Measurements from ENCODE around the gene MEIG1. TPM values are rescaled to one million over a fixed set of nuclear protein-coding genes. Genes with fewer than 3 reads are reported as not detected.

The MEIG1 gene
- total RNA-seq, 1 donor from 2014 or later: 0.43 TPM

GRCh38 chr10:14918964-14919363 is 40.2 kb upstream of the MEIG1 start:
- Histone ChIP-seq H3K4me3 (ENCODE audit: insufficient read depth, low read depth, low read length) (no peak overlapping the region), H3K79me2 (ENCODE audit: insufficient read depth, low read length) (peaks cover 2% of the 10 kb centered on the region), H3K36me3 (ENCODE audit: insufficient read depth, low read length) (peaks cover 64% of the 10 kb centered on the region), H3K9ac (ENCODE audit: low read length) (no peak overlapping the region), H3K4me2 (ENCODE audit: low read length) (no peak overlapping the region), H3K4me1 (ENCODE audit: insufficient read depth, low read length) (no peaks in the 10 kb centered on the region), H4K20me1 (ENCODE audit: insufficient read depth, low read length) (no peaks in the 10 kb centered on the region), H3K9me3 (ENCODE audit: insufficient read depth, low read depth, low read length) (peaks cover 8% of the 10 kb centered on the region), H3K27me3 (ENCODE audit: insufficient read depth, low read length) (no peaks in the 10 kb centered on the region), H2AFZ (ENCODE audit: low read depth, low read length) (no peak overlapping the region), H3K27ac (ENCODE audit: low read depth, low read length) (no peak overlapping the region)
- peak; percentile 3 for DNase-seq (ENCODE audit: low read depth)
- Mint-ChIP-seq H3K36me3 (ENCODE audit: low read depth, unreplicated experiment) (peaks cover 36% of the 10 kb centered on the region), H3K4me1 (ENCODE audit: low read depth, unreplicated experiment) (peaks cover 5% of the 10 kb centered on the region), H3K9me3 (ENCODE audit: unreplicated experiment) (no peaks in the 10 kb centered on the region), H3K27ac (ENCODE audit: unreplicated experiment) (no peak overlapping the region), H3K4me3 (ENCODE audit: unreplicated experiment) (no peak overlapping the region), H3K27me3 (ENCODE audit: low read depth, unreplicated experiment) (no peaks in the 10 kb centered on the region)
- no peak for FAIRE-seq
- TF ChIP-seq, protein P1, sequence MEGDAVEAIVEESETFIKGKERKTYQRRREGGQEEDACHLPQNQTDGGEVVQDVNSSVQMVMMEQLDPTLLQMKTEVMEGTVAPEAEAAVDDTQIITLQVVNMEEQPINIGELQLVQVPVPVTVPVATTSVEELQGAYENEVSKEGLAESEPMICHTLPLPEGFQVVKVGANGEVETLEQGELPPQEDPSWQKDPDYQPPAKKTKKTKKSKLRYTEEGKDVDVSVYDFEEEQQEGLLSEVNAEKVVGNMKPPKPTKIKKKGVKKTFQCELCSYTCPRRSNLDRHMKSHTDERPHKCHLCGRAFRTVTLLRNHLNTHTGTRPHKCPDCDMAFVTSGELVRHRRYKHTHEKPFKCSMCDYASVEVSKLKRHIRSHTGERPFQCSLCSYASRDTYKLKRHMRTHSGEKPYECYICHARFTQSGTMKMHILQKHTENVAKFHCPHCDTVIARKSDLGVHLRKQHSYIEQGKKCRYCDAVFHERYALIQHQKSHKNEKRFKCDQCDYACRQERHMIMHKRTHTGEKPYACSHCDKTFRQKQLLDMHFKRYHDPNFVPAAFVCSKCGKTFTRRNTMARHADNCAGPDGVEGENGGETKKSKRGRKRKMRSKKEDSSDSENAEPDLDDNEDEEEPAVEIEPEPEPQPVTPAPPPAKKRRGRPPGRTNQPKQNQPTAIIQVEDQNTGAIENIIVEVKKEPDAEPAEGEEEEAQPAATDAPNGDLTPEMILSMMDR (IDR thresholded peaks at IDR 0.05; ENCODE audit: insufficient read depth, low read depth, low read length): no peak
- no peak for TF ChIP-seq EZH2 (IDR thresholded peaks at IDR 0.05; ENCODE audit: insufficient read depth, low read length)

GRCh38 chr10:14924013-14924412 is 35.2 kb upstream of the MEIG1 start:
- Histone ChIP-seq H3K36me3 (ENCODE audit: insufficient read depth, low read length) (peaks cover 54% of the 10 kb centered on the region), H2AFZ (ENCODE audit: low read depth, low read length) (no peak overlapping the region), H3K4me2 (ENCODE audit: low read length) (no peak overlapping the region), H3K4me1 (ENCODE audit: insufficient read depth, low read length) (no peaks in the 10 kb centered on the region), H3K4me3 (ENCODE audit: insufficient read depth, low read depth, low read length) (no peak overlapping the region), H3K9ac (ENCODE audit: low read length) (no peak overlapping the region), H4K20me1 (ENCODE audit: insufficient read depth, low read length) (no peaks in the 10 kb centered on the region), H3K9me3 (ENCODE audit: insufficient read depth, low read depth, low read length) (no peaks in the 10 kb centered on the region), H3K27me3 (ENCODE audit: insufficient read depth, low read length) (no peaks in the 10 kb centered on the region), H3K27ac (ENCODE audit: low read depth, low read length) (no peak overlapping the region), H3K79me2 (ENCODE audit: insufficient read depth, low read length) (peaks cover 3% of the 10 kb centered on the region)
- peaks cover 35% of the 10 kb centered on the region for H3K36me3 Mint-ChIP-seq (ENCODE audit: low read depth, unreplicated experiment)
- no peak overlapping the region for H3K4me3 Mint-ChIP-seq (ENCODE audit: unreplicated experiment)
- TF ChIP-seq EZH2 (IDR thresholded peaks at IDR 0.05; ENCODE audit: insufficient read depth, low read length): no peak
- TF ChIP-seq, protein P1 (IDR thresholded peaks at IDR 0.05; ENCODE audit: insufficient read depth, low read depth, low read length): no peak
- H3K9me3 Mint-ChIP-seq (ENCODE audit: unreplicated experiment): no peaks in the 10 kb centered on the region
- no peaks in the 10 kb centered on the region for H3K27me3 Mint-ChIP-seq (ENCODE audit: low read depth, unreplicated experiment)
- no peak overlapping the region for H3K27ac Mint-ChIP-seq (ENCODE audit: unreplicated experiment)
- H3K4me1 Mint-ChIP-seq (ENCODE audit: low read depth, unreplicated experiment): peaks cover 3% of the 10 kb centered on the region
- no peak for FAIRE-seq
- DNase-seq (ENCODE audit: low read depth): no peak

DNA sequence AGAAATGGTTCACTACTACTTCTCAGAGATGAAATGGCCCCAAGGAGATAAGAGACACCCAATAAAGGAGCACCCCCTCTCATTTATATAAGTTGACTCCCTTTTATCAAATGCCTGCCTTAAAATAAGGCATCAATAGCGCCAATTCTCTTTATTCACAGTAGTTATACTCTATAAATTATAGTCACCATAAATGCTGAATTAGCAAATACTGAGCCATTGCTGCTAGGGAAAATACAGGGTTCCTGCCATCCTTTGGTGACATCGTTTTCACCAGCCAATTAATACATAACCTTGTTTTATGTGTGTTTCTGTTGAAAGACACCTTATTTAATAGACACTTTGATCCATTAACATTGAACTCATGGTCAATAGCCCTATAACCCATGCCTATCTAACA is 33.9 kb upstream of the MEIG1 start:
- Mint-ChIP-seq H3K4me1 (ENCODE audit: low read depth, unreplicated experiment) (no peaks in the 10 kb centered on the region), H3K27me3 (ENCODE audit: low read depth, unreplicated experiment) (no peaks in the 10 kb centered on the region), H3K27ac (ENCODE audit: unreplicated experiment) (no peak overlapping the region), H3K4me3 (ENCODE audit: unreplicated experiment) (no peak overlapping the region), H3K9me3 (ENCODE audit: unreplicated experiment) (no peaks in the 10 kb centered on the region), H3K36me3 (ENCODE audit: low read depth, unreplicated experiment) (peaks cover 31% of the 10 kb centered on the region)
- no peaks in the 10 kb centered on the region for H3K27me3 ChIP-seq (ENCODE audit: insufficient read depth, low read length)
- no peak overlapping the region for H3K4me3 ChIP-seq (ENCODE audit: insufficient read depth, low read depth, low read length)
- no peak overlapping the region for H2AFZ ChIP-seq (ENCODE audit: low read depth, low read length)
- H4K20me1 ChIP-seq (ENCODE audit: insufficient read depth, low read length): no peaks in the 10 kb centered on the region
- no peak overlapping the region for H3K9ac ChIP-seq (ENCODE audit: low read length)
- FAIRE-seq (no peak), DNase-seq (ENCODE audit: low read depth) (no peak)
- H3K9me3 ChIP-seq (ENCODE audit: insufficient read depth, low read depth, low read length): no peaks in the 10 kb centered on the region
- no peak overlapping the region for H3K27ac ChIP-seq (ENCODE audit: low read depth, low read length)
- peaks cover 3% of the 10 kb centered on the region for H3K79me2 ChIP-seq (ENCODE audit: insufficient read depth, low read length)
- peaks cover 46% of the 10 kb centered on the region for H3K36me3 ChIP-seq (ENCODE audit: insufficient read depth, low read length)
- no peak for TF ChIP-seq EZH2 (IDR thresholded peaks at IDR 0.05; ENCODE audit: insufficient read depth, low read length)
- TF ChIP-seq, protein P1 (IDR thresholded peaks at IDR 0.05; ENCODE audit: insufficient read depth, low read depth, low read length): no peak
- H3K4me1 ChIP-seq (ENCODE audit: insufficient read depth, low read length): no peaks in the 10 kb centered on the region
- H3K4me2 ChIP-seq (ENCODE audit: low read length): no peak overlapping the region
